Peyer's patch (tissue), 4 donors: Measurements from ENCODE around the gene FILIP1L.

ENCODE experiments used
- CTCF ChIP-seq, 6 experiments: fragments of 450-650 bp in 4 of 6; fragments of 200-600 bp in 2 of 6; sonication (generic) in 1 of 6; IDR thresholded peaks; one replicate each; pipeline ENCODE4 v1.5.1; 2017 to 2019; ENCODE audit warnings: antibody characterized with exemption in 6 of 6, mild to moderate bottlenecking in 3 of 6, moderate library complexity in 1 of 6
- POLR2A ChIP-seq, 2 donors: fragments of 450-650 bp; IDR thresholded peaks; one replicate each; pipeline ENCODE4 v1.5.1; 2017; ENCODE audit warnings: antibody characterized with exemption in 2 of 2, mild to moderate bottlenecking in 2 of 2, moderate library complexity in 2 of 2

DNA sequence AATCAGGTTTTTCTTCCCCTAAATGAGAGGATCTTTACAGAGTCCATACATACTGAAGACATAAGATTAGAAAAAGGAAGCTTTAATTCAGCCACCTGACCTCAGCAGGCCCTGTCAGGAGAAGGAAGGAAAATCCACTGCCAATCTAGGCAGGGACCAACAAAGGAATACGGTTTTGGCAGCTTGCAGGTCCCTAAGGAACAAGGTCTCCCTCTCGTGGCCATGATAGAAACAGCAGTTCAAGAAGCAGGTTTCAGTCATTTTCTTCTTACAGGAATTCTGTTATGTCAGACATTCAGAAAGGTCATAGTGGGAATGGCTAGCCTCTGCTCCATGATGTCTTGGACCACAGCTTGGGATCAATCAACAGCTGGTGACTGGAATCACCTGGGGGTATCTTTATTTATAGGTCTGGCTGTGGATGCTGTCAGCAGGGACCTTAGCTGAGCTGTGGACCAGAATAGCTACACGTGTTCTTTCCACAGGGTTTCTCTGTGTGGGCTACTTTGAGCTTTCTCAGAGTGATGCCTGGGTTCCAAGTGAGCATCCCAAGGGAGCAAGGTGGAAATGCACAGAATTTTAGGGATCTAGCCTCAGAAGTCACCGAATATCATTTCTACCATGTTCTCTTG lies 306.0 kb downstream of the FILIP1L start:
- TF ChIP-seq CTCF (IDR thresholded peaks at IDR 0.05) (peak; percentile 44 to 80 (median 54)), POLR2A (IDR thresholded peaks at IDR 0.05) (no peak)
